ENCODE data around the gene GPANK1.
A peak's percentile ranks its signal among the peaks of the same experiment; 100 is the strongest.

The GPANK1 gene

GRCh38 chr6:31651602-31652191 is 13.1 kb downstream of the GPANK1 start:
- Histone ChIP-seq H3K4me1 (peaks cover 0 to 33% (median 21%) of the 10 kb centered on the region in 4 donors), H3K9me3 (no peaks in the 10 kb centered on the region), H3K27ac (peak overlapping the region; percentile 95 to 98), H3K36me3 (peaks cover 28 to 57% (median 29%) of the 10 kb centered on the region in 3 donors), H3K4me3 (peak overlapping the region; percentile 78 to 85), H3K27me3 (no peaks in the 10 kb centered on the region)
- TF ChIP-seq CTCF (IDR thresholded peaks at IDR 0.05): no peak
- peak; percentile 84 to 91 for DNase-seq
- intact Hi-C loops (cut with DNase I; ENCODE audit: low total_unique reads): no loop called here

GRCh38 chr6:31645325-31645724 is 19.5 kb downstream of the GPANK1 start:
- H3K9me3 ChIP-seq: no peaks in the 10 kb centered on the region
- no peak overlapping the region for H3K27ac ChIP-seq
- peaks cover 90 to 100% (median 91%) of the 10 kb centered on the region in 3 donors for H3K36me3 ChIP-seq
- intact Hi-C loops (cut with DNase I; ENCODE audit: low total_unique reads): no loop called here
- H3K27me3 ChIP-seq: no peaks in the 10 kb centered on the region
- H3K4me1 ChIP-seq: peaks cover 0 to 2% (median 1%) of the 10 kb centered on the region in 4 donors
- TF ChIP-seq CTCF (IDR thresholded peaks at IDR 0.05): no peak
- no peak for DNase-seq
- H3K4me3 ChIP-seq: no peak overlapping the region

GRCh38 chr6:31643818-31644454 is 20.9 kb downstream of the GPANK1 start:
- no peak for TF ChIP-seq CTCF (IDR thresholded peaks at IDR 0.05)
- Histone ChIP-seq H3K4me1 (no peaks in the 10 kb centered on the region), H3K4me3 (no peak overlapping the region), H3K36me3 (peaks cover 88 to 100% (median 99%) of the 10 kb centered on the region in 3 donors), H3K27ac (no peak overlapping the region), H3K27me3 (no peaks in the 10 kb centered on the region), H3K9me3 (no peaks in the 10 kb centered on the region)
- intact Hi-C loops (cut with DNase I; ENCODE audit: low total_unique reads): loop anchor here (5.0 kb wide), 1 partner anchor 963 kb away; no protein-coding TSS in a partner anchor
- no peak for DNase-seq

GRCh38 chr6:31642798-31643570 is 21.8 kb downstream of the GPANK1 start:
- no peaks in the 10 kb centered on the region for H3K27me3 ChIP-seq
- H3K36me3 ChIP-seq: peaks cover 83 to 100% (median 97%) of the 10 kb centered on the region in 3 donors
- no peak for DNase-seq
- H3K27ac ChIP-seq: no peak overlapping the region
- H3K4me1 ChIP-seq: no peaks in the 10 kb centered on the region
- H3K9me3 ChIP-seq: no peaks in the 10 kb centered on the region
- intact Hi-C loops (cut with DNase I; ENCODE audit: low total_unique reads): loop anchor here (5.0 kb wide), 1 partner anchor 964 kb away; no protein-coding TSS in a partner anchor
- no peak overlapping the region for H3K4me3 ChIP-seq
- TF ChIP-seq CTCF (IDR thresholded peaks at IDR 0.05): no peak

- no peak overlapping the region for H3K27ac ChIP-seq
These were observed 23.4 kb downstream of the GPANK1 start for GRCh38 chr6:31641370-31641769.

More at GRCh38 chr6:31641370-31641769, 23.4 kb downstream of the GPANK1 start:
- Histone ChIP-seq H3K4me3 (no peak overlapping the region), H3K4me1 (no peaks in the 10 kb centered on the region), H3K36me3 (peaks cover 84 to 100% (median 98%) of the 10 kb centered on the region in 3 donors), H3K27me3 (no peaks in the 10 kb centered on the region), H3K9me3 (no peaks in the 10 kb centered on the region)
- DNase-seq: no peak
- intact Hi-C loops (cut with DNase I; ENCODE audit: low total_unique reads): loop anchor here (5.0 kb wide), 1 partner anchor 966 kb away; no protein-coding TSS in a partner anchor
- no peak for TF ChIP-seq CTCF (IDR thresholded peaks at IDR 0.05)

Measured in tibial artery (tissue), 4 donors.